Adrenal gland (tissue), 12 donors: ENCODE data around the gene UBE2Q2. TPM values are rescaled to one million over a fixed set of nuclear protein-coding genes. Genes with fewer than 3 reads are reported as not detected.

Experiments
- DNase-seq, 7 donors: peaks; one replicate each; pipeline ENCODE4 v3.0.0-alpha.2; 2019 to 2020
- H3K27ac ChIP-seq, 5 donors: fragments of 200-600 bp; sonication (generic) in 4 of 5; 1 replicate in 3 of 5; 2 replicates in 2 of 5; pipeline versions ENCODE4 v1.5.1 to v1.8.0; 2016 to 2020; ENCODE audit warnings: mild to moderate bottlenecking in 1 of 5
- H3K27me3 ChIP-seq: fragments of 200-600 bp; 2 replicates; pipeline ENCODE4 v1.8.0; 2021
- H3K36me3 ChIP-seq, 2 donors: fragments of 200-600 bp; replicated peaks in 1 of 2; 1 replicate in 1 of 2; 2 replicates in 1 of 2; pipeline versions ENCODE4 v1.5.1 to v1.8.0; 2018 to 2022
- H3K4me1 ChIP-seq, 2 donors: fragments of 200-600 bp; replicated peaks in 1 of 2; 1 replicate in 1 of 2; 2 replicates in 1 of 2; pipeline versions ENCODE4 v1.5.1 to v1.8.0; 2018 to 2021
- H3K4me3 ChIP-seq, 4 donors: fragments of 200-600 bp; sonication (generic) in 3 of 4; one replicate each; pipeline ENCODE4 v1.5.1; 2016 to 2018
- H3K9me3 ChIP-seq, 3 donors: fragments of 200-600 bp; sonication (generic) in 1 of 3; replicated peaks in 1 of 3; 1 replicate in 2 of 3; 2 replicates in 1 of 3; pipeline versions ENCODE4 v1.5.1 to v1.8.0; 2016 to 2021
- POLR2A ChIP-seq, 2 donors: fragments of 450-650 bp; IDR thresholded peaks; one replicate each; pipeline ENCODE4 v1.6.1; 2017; ENCODE audit warnings: antibody characterized with exemption in 2 of 2, mild to moderate bottlenecking in 2 of 2, moderate library complexity in 1 of 2
- WGBS, 4 donors: extraction: QIAGEN DNeasy Blood & Tissue Kit in 2 of 4; methylation state at CpG; one replicate each; pipeline versions ENCODE4 v1.1.5 to v1.1.7; 2013 to 2017; 5-methylcytosine and 5-hydroxymethylcytosine counted together
- intact Hi-C, 2 donors: fragments of 100-400 bp; cut with DNase I; formaldehyde crosslinking; loops; one replicate each; pipeline versions ENCODE4 v1.14.1 to v1.15.0; 2022 to 2023
- polyA plus RNA-seq, 3 donors: library from polyadenylated mRNA; stranded (reverse); fragments of 200-250 nt in 2 of 3; fragments of 350-450 nt in 1 of 3; fragmentation: Illumina TruSeq in 1 of 3; extraction: RNeasy Lipid Tissue Mini Kit (QIAGEN cat#74804) in 1 of 3; gene quantifications; one replicate each; pipeline ENCODE4 v1.2.3, GENCODE V29; 2013 to 2014
- total RNA-seq, 9 donors: library from RNA; depleted of rRNA in 4 of 9; stranded (reverse); fragments of >200 nt in 4 of 9; fragments of 120-200 nt in 1 of 9; fragmentation: NEBNext Ultra II Directional in 1 of 9; extraction: Animal tissue kit (Norgen Biotek cat#: 25700) in 1 of 9; gene quantifications; one replicate each; pipeline versions ENCODE4 v1.1.0 to v1.2.4, GENCODE V29; 2013 to 2023
- TF ChIP-seq, protein P1 (sequence below), 6 experiments: fragments of 450-650 bp in 4 of 6; fragments of 200-600 bp in 2 of 6; sonication (generic) in 1 of 6; IDR thresholded peaks; 1 replicate in 5 of 6; 2 replicates in 1 of 6; pipeline versions ENCODE4 v1.5.1 to v1.8.0; 2016 to 2021; ENCODE audit warnings: antibody characterized with exemption in 6 of 6, mild to moderate bottlenecking in 2 of 6, moderate library complexity in 1 of 6
- donor health status: healthy with polysubstance abuse.
- donor health status: Bipolar disorder and iron deficiency.
- donor health status: DM: yes; HTN: yes; CAD: no.
- donor health status: DM: no; HTN: no; CAD: no.
- donor health status: DM: no; HTN: no; CAD: no.
- donor health status: DM: yes; HTN: yes; CAD: no.

UBE2Q2 gene
- total and polyA plus RNA-seq, 12 donors: 18.7 to 76.7 (median 45.2) TPM

DNA sequence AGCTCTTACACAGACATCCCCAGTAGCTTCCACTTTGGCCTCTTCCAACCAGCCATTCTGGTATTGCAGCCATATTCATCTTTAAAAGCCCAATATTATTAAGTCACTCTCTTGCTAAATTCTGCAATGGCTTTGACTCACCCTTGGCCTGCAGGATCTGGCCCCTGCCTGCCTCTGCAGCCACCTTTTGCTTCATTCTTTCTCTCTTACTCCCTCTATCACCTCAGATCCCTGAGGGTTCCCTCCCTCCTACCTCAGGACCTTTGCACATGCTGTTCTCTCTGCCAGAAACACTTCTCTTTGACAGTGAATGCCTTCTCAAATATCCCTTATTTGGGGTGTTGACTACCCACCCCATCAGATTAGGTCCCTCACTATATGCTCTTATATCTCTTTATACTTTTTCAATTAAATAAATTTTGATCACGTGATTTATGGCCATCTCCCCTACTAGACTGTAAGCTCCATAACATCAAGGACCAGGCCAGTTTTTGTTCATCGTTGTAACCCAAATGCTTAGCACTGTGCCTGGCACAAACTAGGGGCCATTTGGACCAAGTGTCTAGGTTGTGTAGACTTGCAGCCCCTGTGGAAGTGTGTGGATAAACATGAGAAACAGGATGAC, 32.3 kb upstream of the UBE2Q2 start:
- WGBS, 4 donors: 85 to 89% (median 87%) methylated on average over 2 of the region's 2 CpGs
- Histone ChIP-seq H3K4me3 (no peak overlapping the region), H3K4me1 (no peaks in the 10 kb centered on the region), H3K36me3 (no peaks in the 10 kb centered on the region), H3K27ac (no peak overlapping the region), H3K27me3 (no peaks in the 10 kb centered on the region), H3K9me3 (no peaks in the 10 kb centered on the region)
- DNase-seq: no peak
- TF ChIP-seq, protein P1, sequence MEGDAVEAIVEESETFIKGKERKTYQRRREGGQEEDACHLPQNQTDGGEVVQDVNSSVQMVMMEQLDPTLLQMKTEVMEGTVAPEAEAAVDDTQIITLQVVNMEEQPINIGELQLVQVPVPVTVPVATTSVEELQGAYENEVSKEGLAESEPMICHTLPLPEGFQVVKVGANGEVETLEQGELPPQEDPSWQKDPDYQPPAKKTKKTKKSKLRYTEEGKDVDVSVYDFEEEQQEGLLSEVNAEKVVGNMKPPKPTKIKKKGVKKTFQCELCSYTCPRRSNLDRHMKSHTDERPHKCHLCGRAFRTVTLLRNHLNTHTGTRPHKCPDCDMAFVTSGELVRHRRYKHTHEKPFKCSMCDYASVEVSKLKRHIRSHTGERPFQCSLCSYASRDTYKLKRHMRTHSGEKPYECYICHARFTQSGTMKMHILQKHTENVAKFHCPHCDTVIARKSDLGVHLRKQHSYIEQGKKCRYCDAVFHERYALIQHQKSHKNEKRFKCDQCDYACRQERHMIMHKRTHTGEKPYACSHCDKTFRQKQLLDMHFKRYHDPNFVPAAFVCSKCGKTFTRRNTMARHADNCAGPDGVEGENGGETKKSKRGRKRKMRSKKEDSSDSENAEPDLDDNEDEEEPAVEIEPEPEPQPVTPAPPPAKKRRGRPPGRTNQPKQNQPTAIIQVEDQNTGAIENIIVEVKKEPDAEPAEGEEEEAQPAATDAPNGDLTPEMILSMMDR (IDR thresholded peaks at IDR 0.05): no peak
- TF ChIP-seq POLR2A (IDR thresholded peaks at IDR 0.05): no peak
- intact Hi-C loops: loop anchor here in 1 of 2 donors (10.0 kb wide), 2 partner anchors 114 to 334 kb away; no protein-coding TSS in a partner anchor

GRCh38 chr15:75811626-75812025, 31.6 kb upstream of the UBE2Q2 start:
- H3K9me3 ChIP-seq: no peaks in the 10 kb centered on the region
- TF ChIP-seq, protein P1 (IDR thresholded peaks at IDR 0.05): no peak
- TF ChIP-seq POLR2A (IDR thresholded peaks at IDR 0.05): no peak
- DNase-seq: no peak
- H3K27me3 ChIP-seq: no peaks in the 10 kb centered on the region
- no peaks in the 10 kb centered on the region for H3K4me1 ChIP-seq
- no peak overlapping the region for H3K4me3 ChIP-seq
- intact Hi-C loops: loop anchor here in 1 of 2 donors (10.0 kb wide), 2 partner anchors 113 to 333 kb away; no protein-coding TSS in a partner anchor
- H3K36me3 ChIP-seq: no peaks in the 10 kb centered on the region
- H3K27ac ChIP-seq: no peak overlapping the region
- WGBS, 4 donors: 75 to 86% (median 76%) methylated on average over 2 to 3 of the region's 3 CpGs

DNA sequence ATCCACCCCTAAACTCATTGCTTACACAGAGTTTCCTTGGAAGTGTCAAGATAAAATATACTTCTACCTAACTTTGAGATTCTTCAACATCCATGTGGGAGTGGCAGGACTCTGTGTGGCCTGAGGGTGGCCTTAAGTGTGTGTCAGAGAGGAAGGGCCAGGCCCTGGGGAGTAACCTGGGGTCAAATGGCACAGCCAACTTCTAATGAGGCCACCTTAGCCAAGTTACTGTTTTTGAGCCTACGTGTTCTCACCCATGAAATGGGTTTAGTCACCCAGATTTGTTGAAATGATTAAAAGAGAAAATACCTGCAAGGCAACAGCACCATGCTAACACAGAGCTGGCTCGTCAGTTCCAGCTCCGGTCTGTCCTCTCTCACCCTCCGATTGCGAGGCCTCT, 28.5 kb upstream of the UBE2Q2 start:
- DNase-seq: no peak
- H3K36me3 ChIP-seq: no peaks in the 10 kb centered on the region
- H3K27ac ChIP-seq: no peak overlapping the region
- TF ChIP-seq, protein P1 (IDR thresholded peaks at IDR 0.05): no peak
- intact Hi-C loops: loop anchor here in 1 of 2 donors (10.0 kb wide), 2 partner anchors 110 to 330 kb away; no protein-coding TSS in a partner anchor
- no peaks in the 10 kb centered on the region for H3K4me1 ChIP-seq
- no peaks in the 10 kb centered on the region for H3K27me3 ChIP-seq
- 89 to 94% (median 93%) methylated on average over 3 to 5 of the region's 5 CpGs for WGBS, 4 donors
- H3K4me3 ChIP-seq: no peak overlapping the region
- H3K9me3 ChIP-seq: no peaks in the 10 kb centered on the region

DNA sequence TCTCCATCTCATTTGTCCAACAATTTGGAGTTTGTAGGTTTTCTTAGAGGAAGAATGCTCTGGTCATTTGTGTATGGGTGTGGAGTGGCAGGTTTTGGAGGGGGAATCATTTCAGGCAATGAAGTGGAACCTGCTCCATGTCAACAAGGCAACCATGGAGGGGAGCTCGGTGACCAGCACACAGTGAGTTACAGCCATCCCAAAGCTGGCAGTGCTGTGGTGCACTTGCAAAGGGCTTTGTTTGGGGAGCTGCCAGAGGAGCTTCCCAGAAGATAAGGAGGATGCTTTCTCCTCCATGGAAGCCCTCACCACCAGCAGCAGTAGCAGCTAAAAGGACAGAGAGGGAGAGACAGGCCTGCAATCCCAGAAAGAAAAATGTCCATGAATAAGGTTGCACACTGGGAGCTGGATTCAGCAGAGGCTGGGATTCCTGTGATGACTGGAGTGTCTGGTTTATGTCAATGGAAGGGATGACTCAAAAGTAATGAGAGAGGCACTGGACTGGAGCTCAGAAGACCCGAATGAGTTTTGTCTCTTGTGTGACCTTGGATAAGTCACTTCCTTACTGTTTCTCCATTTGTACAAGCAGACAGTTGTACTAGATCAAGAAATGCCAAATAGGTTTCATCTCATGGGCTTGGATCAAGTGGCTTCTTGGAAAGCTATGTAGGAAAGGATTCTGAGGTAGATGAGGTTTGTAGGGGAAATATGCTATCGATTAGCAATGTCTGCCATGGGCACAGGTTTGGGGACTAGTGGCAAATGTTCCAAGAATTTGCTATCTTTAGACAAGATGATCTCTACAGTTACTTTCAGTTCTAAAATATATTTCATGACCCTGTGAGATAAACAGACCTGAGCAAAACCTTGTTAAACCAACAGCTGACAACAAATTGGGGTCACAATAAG, 27.2 kb upstream of the UBE2Q2 start:
- no peak overlapping the region for H3K4me3 ChIP-seq
- H3K27ac ChIP-seq: no peak overlapping the region
- DNase-seq: no peak
- no peaks in the 10 kb centered on the region for H3K9me3 ChIP-seq
- H3K36me3 ChIP-seq: no peaks in the 10 kb centered on the region
- TF ChIP-seq, protein P1 (IDR thresholded peaks at IDR 0.05): no peak
- no peak for TF ChIP-seq POLR2A (IDR thresholded peaks at IDR 0.05)
- 63 to 85% (median 72%) methylated on average over 3 of the region's 3 CpGs for WGBS, 4 donors
- H3K27me3 ChIP-seq: no peaks in the 10 kb centered on the region
- intact Hi-C loops: loop anchor here in 1 of 2 donors (10.0 kb wide), 2 partner anchors 109 to 329 kb away; no protein-coding TSS in a partner anchor
- H3K4me1 ChIP-seq: no peaks in the 10 kb centered on the region
